HG03066 (cell line): ENCODE measurements around the gene NOTCH2.
"Not testable (repeated sequence)": the region's sequence is repeated elsewhere in the genome, so short reads cannot be mapped to it uniquely, and the experiment has no call there.

ENCODE experiments used
- ATAC-seq: cut with Tn5 transposase; IDR thresholded peaks from one replicate; pipeline ENCODE4 v1.9.1; 2021; ENCODE audit warnings: low read depth; ENCODE audit not compliant: unreplicated experiment

Gene NOTCH2

DNA sequence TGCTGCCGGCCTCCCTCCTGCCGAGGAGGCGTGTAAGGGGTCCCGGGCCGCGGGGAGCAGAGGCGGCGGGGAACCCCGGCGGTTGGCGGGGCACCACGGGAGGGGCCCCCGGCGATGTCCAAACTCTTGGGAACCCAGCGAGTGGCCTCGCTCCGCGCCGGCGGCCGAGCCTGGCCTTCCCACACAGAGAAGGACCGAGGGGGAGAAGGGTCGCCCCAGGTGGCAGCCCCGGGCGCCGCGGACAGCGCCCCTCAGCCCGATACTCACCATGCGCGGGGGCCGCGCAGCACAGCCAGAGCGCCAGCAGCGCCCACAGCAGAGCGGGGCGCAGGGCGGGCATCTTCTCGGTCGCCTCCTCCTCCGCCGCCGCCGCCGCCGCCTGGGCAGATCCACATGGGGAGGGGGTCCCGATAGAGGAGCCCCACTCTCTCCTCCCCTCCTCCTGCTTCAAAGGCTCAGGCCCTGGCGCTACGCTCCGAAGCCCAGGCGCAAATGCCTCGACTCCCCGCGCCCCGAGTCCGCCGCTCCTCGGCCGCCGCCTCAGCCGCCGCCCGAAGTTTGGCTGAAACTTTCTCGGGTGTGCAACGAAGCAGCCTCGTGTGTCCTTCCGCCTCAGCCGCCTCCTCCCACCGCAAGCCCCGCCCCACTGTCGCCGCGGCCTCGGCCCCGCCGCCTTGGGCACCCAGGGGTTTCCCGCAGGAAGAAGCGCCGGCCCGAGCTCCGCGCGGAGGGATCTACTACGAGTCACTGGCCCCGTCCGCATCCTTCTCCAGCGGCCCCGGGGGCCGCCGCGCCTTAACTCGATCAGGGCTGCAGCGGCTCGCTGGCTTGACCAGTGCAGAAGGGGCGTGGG is at the start of gene NOTCH2:
Gene NOTCH2, minus strand, starts transcription at position 596 of the 853 bp plus-strand sequence. Its CDS starts 256 bp downstream, at position 340.
- ATAC-seq: not testable (repeated sequence)

DNA sequence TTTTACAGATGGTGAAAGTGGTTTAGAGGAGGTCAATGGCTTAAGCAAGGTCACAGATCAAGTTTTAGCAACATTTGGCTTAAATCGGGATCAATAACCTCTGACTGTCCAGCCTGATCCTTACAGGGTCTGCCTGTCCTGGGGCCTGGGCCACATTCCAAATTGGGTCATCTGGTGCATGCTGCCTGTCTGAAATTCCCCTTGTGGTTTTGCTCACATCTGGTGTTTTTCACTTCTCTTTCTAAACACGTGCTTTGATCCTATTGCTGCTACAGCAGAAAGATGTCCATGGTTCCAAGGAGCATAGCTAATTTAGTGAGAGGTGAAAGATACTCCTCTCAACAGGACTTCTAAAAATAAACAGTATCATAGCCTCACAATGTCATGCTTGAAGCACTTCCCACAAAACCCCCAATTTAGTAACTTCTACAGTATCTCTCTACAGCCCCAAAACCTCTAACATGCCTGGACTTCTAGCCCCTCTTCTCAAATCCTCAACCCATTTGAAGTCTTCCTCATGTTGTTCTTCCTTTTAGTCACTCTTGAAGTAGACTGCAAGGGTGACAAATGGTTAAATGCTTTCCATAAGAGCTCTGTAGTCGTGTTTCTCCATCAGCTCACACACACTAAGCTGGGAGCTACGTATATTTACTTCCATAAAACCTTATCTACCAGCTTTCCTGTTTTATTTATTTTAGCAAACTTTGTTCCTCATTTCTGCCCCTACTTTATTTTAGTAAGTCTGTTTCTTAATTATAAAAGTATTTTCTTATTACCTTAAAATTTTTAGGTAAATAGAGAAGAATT is 48.1 kb upstream of the NOTCH2 start:
- peak; percentile 61 for ATAC-seq

GRCh38 chr1:120116094-120116493 is 46.6 kb upstream of the NOTCH2 start:
- ATAC-seq: not testable (repeated sequence)

- not testable (repeated sequence) for ATAC-seq
These were observed 43.7 kb upstream of the NOTCH2 start for GRCh38 chr1:120113134-120113533.

GRCh38 chr1:120112212-120112611 is 42.8 kb upstream of the NOTCH2 start:
- not testable (repeated sequence) for ATAC-seq

DNA sequence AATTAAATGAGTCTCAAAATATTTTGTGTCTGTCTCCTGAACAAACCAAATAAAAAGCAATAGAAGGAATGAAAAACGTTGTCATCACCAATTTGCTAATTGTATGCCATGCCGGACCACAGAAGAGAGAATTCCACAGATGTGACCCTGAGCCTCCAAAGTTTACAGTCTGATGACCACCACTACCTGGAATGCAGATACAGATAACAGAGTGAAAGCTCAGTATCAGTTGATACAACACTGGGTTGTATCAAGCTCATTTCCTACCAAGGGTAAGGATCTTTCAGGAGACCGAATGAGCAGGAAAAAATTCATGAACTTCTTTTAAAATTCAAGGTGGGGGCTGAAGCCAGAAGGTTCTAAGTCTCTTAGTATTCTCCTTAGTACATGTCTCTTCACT is 42.3 kb upstream of the NOTCH2 start:
- ATAC-seq: not testable (repeated sequence)

DNA sequence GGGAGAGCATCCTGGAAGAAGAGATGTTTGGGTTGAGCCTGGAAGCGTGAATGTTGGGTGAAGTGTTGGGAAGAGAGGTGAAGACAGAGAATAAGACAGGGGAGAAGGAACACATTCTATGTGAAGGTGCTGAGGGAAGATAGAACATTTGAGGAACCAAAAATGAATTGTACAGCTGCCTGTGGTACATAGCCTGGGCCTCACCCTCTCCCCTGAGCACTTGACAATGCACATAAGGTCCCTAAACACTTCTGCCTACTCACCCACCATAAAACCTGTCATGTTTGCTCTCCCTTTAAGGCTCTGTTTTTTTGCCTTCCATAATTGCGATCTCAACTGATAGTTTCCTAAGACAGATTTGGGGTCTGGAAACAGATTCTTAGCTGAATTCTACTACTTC is 41.5 kb upstream of the NOTCH2 start:
- not testable (repeated sequence) for ATAC-seq

GRCh38 chr1:120109656-120110055 is 40.2 kb upstream of the NOTCH2 start:
- ATAC-seq: not testable (repeated sequence)

DNA sequence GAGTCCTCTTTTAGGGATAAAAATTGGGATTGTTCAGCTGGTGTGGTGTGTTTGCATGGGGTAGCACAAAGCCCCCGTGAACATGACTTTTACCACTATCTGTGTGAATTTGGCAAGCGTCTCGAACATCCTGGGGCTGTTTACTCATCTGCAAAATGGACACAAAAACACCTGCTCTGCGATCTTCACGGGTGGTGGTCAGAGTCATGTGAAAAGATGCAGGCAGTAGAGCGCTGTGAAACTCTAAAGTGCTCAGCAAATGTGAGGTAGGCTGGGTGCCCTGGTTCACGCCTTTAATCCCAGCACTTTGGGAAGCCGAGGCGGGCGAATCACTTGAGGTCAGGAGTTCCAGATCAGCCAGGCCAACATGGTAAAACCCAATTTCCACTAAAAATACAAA is 39.7 kb upstream of the NOTCH2 start:
- ATAC-seq: not testable (repeated sequence)

DNA sequence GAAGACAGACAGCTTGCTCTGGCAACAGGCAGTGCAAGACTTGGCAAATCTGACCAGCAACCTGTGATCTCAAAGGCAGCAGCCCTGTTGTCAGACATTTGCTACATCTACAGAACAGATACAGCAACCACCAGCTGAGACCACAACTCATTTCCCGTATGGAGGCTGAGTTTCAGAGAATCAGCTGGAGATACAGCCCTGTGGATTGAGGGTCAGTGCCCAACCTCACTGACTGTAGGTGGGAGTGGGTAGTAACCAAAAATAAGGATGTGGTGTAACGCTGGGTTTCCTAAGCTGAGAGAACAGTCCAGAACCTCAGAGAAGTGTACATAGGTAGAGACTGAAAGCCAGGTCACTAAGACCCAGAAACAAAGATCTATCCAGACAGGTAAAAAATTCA is 35.8 kb upstream of the NOTCH2 start:
- not testable (repeated sequence) for ATAC-seq

GRCh38 chr1:120103768-120104167 is 34.3 kb upstream of the NOTCH2 start:
- not testable (repeated sequence) for ATAC-seq

- not testable (repeated sequence) for ATAC-seq
These were observed 32.1 kb upstream of the NOTCH2 start for GRCh38 chr1:120101593-120101992.

DNA sequence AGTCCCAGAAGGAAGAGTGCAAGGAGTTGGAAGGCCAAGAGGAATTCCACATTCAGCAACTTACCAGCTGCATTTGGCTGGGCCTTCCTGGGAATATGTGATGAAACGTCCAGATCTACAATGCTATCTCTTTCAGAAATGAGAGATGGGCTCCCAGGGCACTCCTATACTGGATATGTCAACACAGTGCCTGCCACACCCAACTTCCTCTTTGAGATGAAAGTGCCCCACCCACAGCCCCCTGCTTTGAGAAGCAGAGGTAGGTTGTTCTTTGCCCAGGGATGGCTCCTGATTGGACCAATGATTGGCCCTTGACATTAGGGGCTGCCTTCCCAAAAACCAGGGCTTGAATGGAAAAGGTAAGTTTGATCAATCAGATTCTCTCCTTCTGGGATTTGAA is 31.1 kb upstream of the NOTCH2 start:
- ATAC-seq: not testable (repeated sequence)

GRCh38 chr1:120098986-120099759 is 29.7 kb upstream of the NOTCH2 start:
- not testable (repeated sequence) for ATAC-seq

GRCh38 chr1:120096981-120097545 is 27.6 kb upstream of the NOTCH2 start:
- ATAC-seq: not testable (repeated sequence)

- not testable (repeated sequence) for ATAC-seq
These were observed 24.2 kb upstream of the NOTCH2 start for GRCh38 chr1:120093548-120094181.

GRCh38 chr1:120092232-120093218 is 23.1 kb upstream of the NOTCH2 start:
- ATAC-seq: not testable (repeated sequence)

GRCh38 chr1:120090830-120091229 is 21.4 kb upstream of the NOTCH2 start:
- ATAC-seq: not testable (repeated sequence)
